ENCODE data around the gene DPP7. TPM values are rescaled to one million over a fixed set of nuclear protein-coding genes. Genes with fewer than 3 reads are reported as not detected.

The DPP7 gene
- total and polyA plus RNA-seq, 10 of the 15 experiments (the other 5 are each of a cell fraction or from before 2014, with no cell fraction given) = 0.68 to 245 (median 106) TPM

GRCh38 chr9:137129456-137130175, 15.1 kb upstream of the DPP7 start (continued):
- TF ChIP-seq EP300 (IDR thresholded peaks at IDR 0.05; ENCODE audit: borderline replicate concordance in 1 of 2, control insufficient read depth in 1 of 2, low read depth in 2 of 2, low read length in 2 of 2) = no peak
- peak; percentile 48 for TF ChIP-seq NBN (IDR thresholded peaks at IDR 0.05)
- TF ChIP-seq, protein P1, sequence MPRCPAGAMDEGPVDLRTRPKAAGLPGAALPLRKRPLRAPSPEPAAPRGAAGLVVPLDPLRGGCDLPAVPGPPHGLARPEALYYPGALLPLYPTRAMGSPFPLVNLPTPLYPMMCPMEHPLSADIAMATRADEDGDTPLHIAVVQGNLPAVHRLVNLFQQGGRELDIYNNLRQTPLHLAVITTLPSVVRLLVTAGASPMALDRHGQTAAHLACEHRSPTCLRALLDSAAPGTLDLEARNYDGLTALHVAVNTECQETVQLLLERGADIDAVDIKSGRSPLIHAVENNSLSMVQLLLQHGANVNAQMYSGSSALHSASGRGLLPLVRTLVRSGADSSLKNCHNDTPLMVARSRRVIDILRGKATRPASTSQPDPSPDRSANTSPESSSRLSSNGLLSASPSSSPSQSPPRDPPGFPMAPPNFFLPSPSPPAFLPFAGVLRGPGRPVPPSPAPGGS (IDR thresholded peaks at IDR 0.05; ENCODE audit: borderline replicate concordance, insufficient read depth, low read depth, low read length, poor library complexity, severe bottlenecking) = no peak
- no peak for TF ChIP-seq GABPA (IDR thresholded peaks at IDR 0.05; ENCODE audit: low read depth)
- peak; percentile 90 for TF ChIP-seq NRF1 (conservative IDR thresholded peaks at IDR 0.05; ENCODE audit: low read depth, low read length)

GRCh38 chr9:137128862-137129455, 14.4 kb upstream of the DPP7 start:
- Histone ChIP-seq H3K4me1 (ENCODE audit: control insufficient read depth, insufficient read depth, low read length) (peaks cover 14% of the 10 kb centered on the region), H3K36me3 (ENCODE audit: control insufficient read depth in 2 of 2, insufficient read depth in 2 of 2, low read length in 1 of 2) (no peaks in the 10 kb centered on the region), H3K4me2 (ENCODE audit: control insufficient read depth, insufficient read depth) (peak overlapping the region; percentile 91), H4K20me1 (ENCODE audit: control insufficient read depth, insufficient read depth) (no peaks in the 10 kb centered on the region), H3K27me3 (replicated peaks in 1 of 2; ENCODE audit: control insufficient read depth in 2 of 2, insufficient read depth in 2 of 2, low read length in 1 of 2) (no peaks in the 10 kb centered on the region), H3K9ac (ENCODE audit: control insufficient read depth, insufficient read depth, low read length) (peak overlapping the region; percentile 85), H3K27ac (ENCODE audit: control insufficient read depth, insufficient read depth) (peak overlapping the region; percentile 82), H2AFZ (ENCODE audit: control insufficient read depth, low read depth, low read length) (no peak overlapping the region; the same call in 1 of the 2 replicates), H3K4me3 (peak overlapping the region; percentile 72), H3K79me2 (ENCODE audit: control insufficient read depth, insufficient read depth, low read length) (peaks cover 35% of the 10 kb centered on the region), H3K9me3 (replicated peaks; ENCODE audit: control insufficient read depth, insufficient read depth, low read length) (no peaks in the 10 kb centered on the region)
- ChIA-PET SMC1A (ENCODE audit: uncharacterized antibody, unreplicated experiment) (interaction anchor here (1.2 to 2.8 kb wide), 5 partner anchors 21 to 95 kb away, joined by 3 to 28 read pairs (median 7); partner anchors contain the start of gene SSNA1), POLR2A (interaction anchor here (0.8 to 7.7 kb wide), 16 partner anchors 11 to 320 kb away, joined by 3 to 166 read pairs (median 8); partner anchors contain the start of genes CYSRT1, LRRC26, MAN1B1 and RNF208), RAD21 (ENCODE audit: unreplicated experiment) (interaction anchor here (0.5 to 3.6 kb wide), 7 partner anchors 22 to 112 kb away, joined by 3 to 54 read pairs (median 3); partner anchors contain the start of genes ANAPC2, MAN1B1 and SSNA1), CTCF (interaction anchor here (0.8 to 4.7 kb wide), 5 partner anchors 22 to 107 kb away, joined by 4 to 20 read pairs (median 6); partner anchors contain the start of genes MAN1B1 and SSNA1)
- FAIRE-seq = no peak
- no TSS peak for BruUV-seq (replicated peaks)
- peak; percentile 37 for ATAC-seq
- intact Hi-C loops (cut with micrococcal nuclease; ENCODE audit: unreplicated experiment) = loop anchor here (1.0 to 5.0 kb wide), 2 partner anchors 21 to 58 kb away; partner anchors contain the start of genes ANAPC2 and SSNA1
- 1% methylated on average over 37 of the region's 37 CpGs for WGBS (ENCODE audit: insufficient coverage, insufficient replicate concordance, low lambda C conversion rate, missing lambda C conversion rate)
- in situ Hi-C loops (cut with MboI) = no loop called here
- no peak for DNase-seq (ENCODE audit: low read depth, low spot score)
- TF ChIP-seq, protein P2, sequence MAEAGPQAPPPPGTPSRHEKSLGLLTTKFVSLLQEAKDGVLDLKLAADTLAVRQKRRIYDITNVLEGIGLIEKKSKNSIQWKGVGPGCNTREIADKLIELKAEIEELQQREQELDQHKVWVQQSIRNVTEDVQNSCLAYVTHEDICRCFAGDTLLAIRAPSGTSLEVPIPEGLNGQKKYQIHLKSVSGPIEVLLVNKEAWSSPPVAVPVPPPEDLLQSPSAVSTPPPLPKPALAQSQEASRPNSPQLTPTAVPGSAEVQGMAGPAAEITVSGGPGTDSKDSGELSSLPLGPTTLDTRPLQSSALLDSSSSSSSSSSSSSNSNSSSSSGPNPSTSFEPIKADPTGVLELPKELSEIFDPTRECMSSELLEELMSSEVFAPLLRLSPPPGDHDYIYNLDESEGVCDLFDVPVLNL (IDR thresholded peaks at IDR 0.05; ENCODE audit: low read depth, low read length) = no peak
- TF ChIP-seq GATAD2B (conservative IDR thresholded peaks at IDR 0.05; ENCODE audit: low read depth) = 0 out of 2 replicates have a peak, but pooled peaks have one; percentile 29
- TF ChIP-seq ZNF24 (IDR thresholded peaks at IDR 0.05) = 0 out of 2 replicates have a peak, but pooled peaks have one; percentile 37
- TF ChIP-seq DPF2 (IDR thresholded peaks at IDR 0.05) = no peak; the same call in 1 of the 2 replicates
- no peak for TF ChIP-seq BCLAF1 (IDR thresholded peaks at IDR 0.05)
- peak; percentile 37; the same call in 1 of the 2 replicates for TF ChIP-seq NKRF (conservative IDR thresholded peaks at IDR 0.05)
